ENCODE data around the gene CELSR1.

The CELSR1 gene

DNA sequence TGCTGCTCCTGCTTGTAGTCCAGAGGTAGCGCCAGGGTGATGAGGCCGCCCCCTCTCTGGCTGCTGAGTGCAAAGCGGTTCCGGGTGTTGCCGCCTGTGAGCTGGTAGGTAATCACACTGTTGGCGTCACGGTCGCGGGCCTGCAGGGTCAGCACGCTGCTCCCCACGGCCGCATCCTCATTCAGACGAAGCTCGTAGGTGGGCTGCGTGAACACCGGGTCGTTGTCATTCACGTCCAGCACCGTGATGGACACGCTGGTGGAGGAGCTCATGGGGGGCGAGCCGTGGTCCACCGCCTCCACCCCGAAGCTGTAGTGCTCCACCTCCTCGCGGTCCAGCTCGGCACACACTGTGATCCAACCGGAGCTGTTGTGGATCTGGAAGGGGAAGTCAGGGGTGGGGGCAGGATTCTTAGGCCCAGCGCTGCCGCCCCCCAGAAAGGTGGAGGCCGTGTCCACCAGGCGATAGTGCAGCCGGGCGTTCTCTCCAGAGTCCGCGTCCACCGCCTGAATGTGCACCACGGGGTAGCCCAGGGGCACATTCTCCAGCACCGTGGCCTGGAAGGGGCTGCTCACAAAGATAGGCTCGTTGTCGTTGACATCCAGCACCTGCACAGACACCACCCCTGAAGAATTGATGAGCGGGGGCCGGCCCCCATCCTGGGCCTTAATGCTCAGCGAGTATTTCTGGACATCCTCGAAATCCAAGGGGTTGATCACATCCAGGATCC lies 2.4 kb downstream of the CELSR1 start:
- peak overlapping the region; percentile 95 for H3K27ac ChIP-seq
- DNase-seq (ENCODE audit: low spot score), result no peak
- TF ChIP-seq, protein P1, sequence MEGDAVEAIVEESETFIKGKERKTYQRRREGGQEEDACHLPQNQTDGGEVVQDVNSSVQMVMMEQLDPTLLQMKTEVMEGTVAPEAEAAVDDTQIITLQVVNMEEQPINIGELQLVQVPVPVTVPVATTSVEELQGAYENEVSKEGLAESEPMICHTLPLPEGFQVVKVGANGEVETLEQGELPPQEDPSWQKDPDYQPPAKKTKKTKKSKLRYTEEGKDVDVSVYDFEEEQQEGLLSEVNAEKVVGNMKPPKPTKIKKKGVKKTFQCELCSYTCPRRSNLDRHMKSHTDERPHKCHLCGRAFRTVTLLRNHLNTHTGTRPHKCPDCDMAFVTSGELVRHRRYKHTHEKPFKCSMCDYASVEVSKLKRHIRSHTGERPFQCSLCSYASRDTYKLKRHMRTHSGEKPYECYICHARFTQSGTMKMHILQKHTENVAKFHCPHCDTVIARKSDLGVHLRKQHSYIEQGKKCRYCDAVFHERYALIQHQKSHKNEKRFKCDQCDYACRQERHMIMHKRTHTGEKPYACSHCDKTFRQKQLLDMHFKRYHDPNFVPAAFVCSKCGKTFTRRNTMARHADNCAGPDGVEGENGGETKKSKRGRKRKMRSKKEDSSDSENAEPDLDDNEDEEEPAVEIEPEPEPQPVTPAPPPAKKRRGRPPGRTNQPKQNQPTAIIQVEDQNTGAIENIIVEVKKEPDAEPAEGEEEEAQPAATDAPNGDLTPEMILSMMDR (conservative IDR thresholded peaks at IDR 0.05; ENCODE audit: low read depth), result no peak
- CTCF ChIA-PET, result no interaction called here
- POLR2A ChIA-PET (ENCODE audit: low non-redundant PET), result no interaction called here

DNA sequence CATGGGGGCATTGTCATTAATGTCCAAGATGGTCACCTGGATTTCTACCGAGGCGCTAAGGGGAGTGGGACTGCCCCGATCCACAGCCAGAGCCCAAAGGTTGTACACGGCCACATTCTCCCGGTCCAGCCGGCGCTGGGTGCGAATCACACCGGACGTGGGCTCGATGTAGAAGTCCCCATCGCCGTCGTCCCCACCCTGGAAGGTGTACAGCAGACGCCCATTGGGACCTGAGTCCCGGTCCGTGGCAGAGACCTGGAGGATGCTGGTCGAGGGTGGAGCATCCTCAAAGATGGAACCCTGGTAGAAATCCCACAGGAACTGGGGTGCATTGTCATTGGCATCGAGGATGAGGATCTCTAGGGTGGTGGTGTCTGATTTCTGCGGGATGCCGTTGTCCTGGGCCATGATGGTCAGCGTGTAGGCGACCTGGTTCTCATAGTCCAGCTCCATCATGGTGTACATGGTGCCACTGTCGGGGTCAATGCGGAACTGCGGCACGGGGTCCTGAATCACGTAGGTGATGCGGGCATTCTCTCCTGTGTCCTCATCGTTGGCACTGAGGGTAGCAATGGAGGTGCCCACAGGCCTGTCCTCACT lies 3.1 kb downstream of the CELSR1 start:
- ChIA-PET CTCF (interaction anchor here (0.6 to 1.3 kb wide), 3 partner anchors 121 to 578 kb away, joined by 3 to 4 read pairs (median 3); no protein-coding TSS in a partner anchor), POLR2A (ENCODE audit: low non-redundant PET) (no interaction called here)
- TF ChIP-seq, protein P1 (conservative IDR thresholded peaks at IDR 0.05; ENCODE audit: low read depth), result no peak
- no peak for DNase-seq (ENCODE audit: low spot score)
- H3K27ac ChIP-seq, result peak overlapping the region; percentile 95

DNA sequence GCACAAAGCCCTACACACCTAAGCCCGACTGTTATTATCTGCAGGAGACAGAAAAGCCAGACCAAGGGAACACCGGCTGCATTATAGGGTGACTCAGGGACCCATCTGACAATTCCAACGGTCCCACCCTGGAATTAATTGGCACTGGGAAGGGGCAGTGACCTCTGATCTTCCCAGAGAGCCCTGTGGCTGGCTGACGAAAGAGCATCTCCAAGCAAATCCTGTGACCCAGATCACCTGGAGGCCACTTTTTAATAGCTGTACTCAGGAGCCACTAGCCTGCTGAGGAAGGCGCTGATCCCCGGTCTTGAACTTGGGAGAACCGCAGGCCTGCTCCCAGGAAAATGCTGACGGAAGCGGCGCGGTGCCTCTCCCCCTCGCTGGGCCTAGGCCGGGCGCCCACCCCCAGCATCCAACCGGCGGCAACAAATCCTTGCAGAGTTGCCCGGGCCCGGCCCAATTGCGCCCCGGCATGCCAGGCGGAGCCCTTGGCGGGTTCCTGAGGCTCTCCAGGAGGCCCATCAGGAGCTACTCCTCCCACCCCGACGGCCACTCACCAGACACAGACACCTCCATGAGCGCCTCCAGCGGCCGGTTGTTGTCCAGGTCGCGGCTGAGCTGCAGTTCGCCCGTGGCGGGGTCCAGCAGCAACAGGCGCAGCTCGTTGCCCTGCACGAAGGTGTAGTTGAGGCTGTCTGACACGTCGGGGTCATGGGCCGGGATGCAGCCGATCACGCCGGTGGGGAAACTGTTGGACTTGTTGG lies 4.2 kb downstream of the CELSR1 start:
- TF ChIP-seq, protein P1 (conservative IDR thresholded peaks at IDR 0.05; ENCODE audit: low read depth), result peak; percentile 71
- H3K27ac ChIP-seq, result peak overlapping the region; percentile 95
- no peak for DNase-seq (ENCODE audit: low spot score)
- POLR2A ChIA-PET (ENCODE audit: low non-redundant PET), result no interaction called here
- CTCF ChIA-PET, result interaction anchor here (0.7 to 1.3 kb wide), 3 partner anchors 122 to 166 kb away, joined by 3 to 4 read pairs (median 4); no protein-coding TSS in a partner anchor

DNA sequence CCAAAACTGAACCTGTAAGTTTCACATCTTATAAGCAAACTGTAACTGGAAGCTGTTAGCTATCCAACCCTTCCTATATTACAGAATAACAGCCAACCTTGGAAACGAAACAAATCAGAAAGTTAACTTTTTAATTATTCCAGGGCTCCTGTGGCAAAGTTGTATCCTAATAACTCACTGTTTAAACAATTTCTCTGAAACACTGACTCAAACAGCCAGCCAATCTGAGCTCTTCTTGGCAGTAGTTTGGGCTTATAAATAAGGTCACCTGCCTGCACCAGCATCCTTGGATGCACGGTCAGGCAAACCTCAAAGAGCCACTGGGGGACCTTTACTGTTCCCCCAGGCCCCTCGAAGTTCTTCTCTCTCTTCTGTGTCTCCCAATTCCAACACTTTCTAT lies 5.0 kb downstream of the CELSR1 start:
- TF ChIP-seq, protein P1 (conservative IDR thresholded peaks at IDR 0.05; ENCODE audit: low read depth), result no peak
- CTCF ChIA-PET, result no interaction called here
- peak overlapping the region; percentile 95 for H3K27ac ChIP-seq
- no peak for DNase-seq (ENCODE audit: low spot score)
- POLR2A ChIA-PET (ENCODE audit: low non-redundant PET), result interaction anchor here (0.7 kb wide), 1 partner anchor 127 kb away, joined by 3 read pairs; no protein-coding TSS in a partner anchor

DNA sequence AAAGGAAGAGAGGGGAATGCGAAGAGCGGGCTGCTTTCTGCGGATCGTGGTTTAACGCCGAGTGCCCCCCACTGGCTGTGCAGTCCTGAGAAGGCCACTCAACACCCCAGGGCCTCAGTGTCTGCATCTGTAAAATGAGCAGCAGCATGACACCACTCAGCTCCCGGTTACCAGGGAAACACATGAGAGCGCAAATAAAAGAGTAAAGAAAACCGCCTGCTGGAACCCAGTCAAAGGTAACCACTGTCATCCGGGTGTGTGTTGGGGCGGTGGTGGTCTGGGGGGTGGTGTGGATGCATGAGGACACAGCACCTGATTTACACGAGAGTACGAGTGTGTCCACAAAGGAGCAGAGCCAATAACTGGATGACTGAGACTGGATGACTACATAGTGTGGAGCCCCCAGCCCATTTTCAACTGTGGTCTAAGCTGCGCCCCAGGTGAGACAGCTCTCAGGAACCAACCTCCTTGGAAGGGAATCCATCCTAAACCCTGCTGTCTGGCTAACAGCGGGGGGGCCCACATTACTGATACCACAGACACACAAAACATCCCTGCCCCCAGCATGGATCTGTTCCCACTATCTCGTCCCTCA lies 5.7 kb downstream of the CELSR1 start:
- H3K27ac ChIP-seq, result peak overlapping the region; percentile 79
- TF ChIP-seq, protein P1 (conservative IDR thresholded peaks at IDR 0.05; ENCODE audit: low read depth), result no peak
- DNase-seq (ENCODE audit: low spot score), result no peak
- POLR2A ChIA-PET (ENCODE audit: low non-redundant PET), result interaction anchor here (0.7 kb wide), 1 partner anchor 127 kb away, joined by 3 read pairs; no protein-coding TSS in a partner anchor
- CTCF ChIA-PET, result interaction anchor here (1.0 kb wide), 1 partner anchor 164 kb away, joined by 3 read pairs; no protein-coding TSS in a partner anchor
